ENCODE measurements around the gene OOSP1.
"Not testable (repeated sequence)": the region's sequence is repeated elsewhere in the genome, so short reads cannot be mapped to it uniquely, and the experiment has no call there.

The OOSP1 gene, protein sequence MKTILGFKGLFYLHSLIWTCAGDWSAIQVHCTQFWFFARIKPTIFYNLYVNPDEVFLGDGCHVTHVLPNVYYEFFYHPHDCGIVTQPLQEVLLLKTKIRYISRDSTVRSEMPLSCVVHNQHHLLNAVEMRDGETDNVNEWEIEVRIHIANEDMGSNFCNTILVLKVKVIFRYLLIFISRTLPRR

DNA sequence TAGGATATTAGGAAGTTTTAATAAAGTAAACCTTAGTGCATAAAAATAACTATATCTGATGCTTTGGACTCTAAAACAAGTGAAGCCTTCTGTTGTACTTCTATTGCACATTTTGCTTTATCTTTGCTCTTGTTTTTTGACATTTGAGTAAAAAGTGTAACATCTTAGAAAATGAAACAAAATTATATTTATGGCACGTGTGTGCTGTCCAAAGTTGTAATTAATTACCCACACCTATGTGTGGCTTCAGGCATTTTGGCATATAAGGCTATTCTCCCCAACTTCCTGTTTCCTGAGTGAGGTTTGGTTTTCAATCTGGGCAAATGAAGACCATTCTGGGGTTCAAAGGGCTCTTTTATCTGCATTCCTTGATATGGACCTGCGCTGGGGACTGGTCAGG is at the start of gene OOSP1:
Gene OOSP1 (plus strand): TSS at position 301 of the 400 bp plus-strand sequence. CDS start 23 bp downstream, at position 324.
- DNase-seq = no peak

DNA sequence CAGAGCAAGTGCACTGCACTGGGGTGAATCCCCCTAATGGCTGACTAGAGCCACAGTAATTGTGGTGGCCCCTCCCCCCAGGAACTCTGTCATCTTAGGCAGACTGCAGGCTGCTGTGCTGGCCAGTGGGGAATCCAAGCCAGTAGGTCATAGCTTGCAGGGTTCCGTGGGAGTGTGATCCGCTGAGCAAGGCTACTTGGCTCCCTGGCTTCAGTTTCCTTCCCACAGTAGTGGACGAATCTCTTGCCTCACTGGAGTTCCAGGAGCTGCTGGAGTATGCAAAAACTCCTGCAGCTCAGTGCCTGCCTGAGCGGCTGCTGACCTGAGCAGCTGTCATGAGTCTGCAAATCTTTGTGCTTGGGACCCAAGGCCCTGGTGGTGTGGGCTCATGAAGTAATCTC is 46.5 kb upstream of the OOSP1 start:
- DNase-seq = no peak

- DNase-seq = no peak
These were observed 43.6 kb upstream of the OOSP1 start for GRCh38 chr11:59894616-59895015.

DNA sequence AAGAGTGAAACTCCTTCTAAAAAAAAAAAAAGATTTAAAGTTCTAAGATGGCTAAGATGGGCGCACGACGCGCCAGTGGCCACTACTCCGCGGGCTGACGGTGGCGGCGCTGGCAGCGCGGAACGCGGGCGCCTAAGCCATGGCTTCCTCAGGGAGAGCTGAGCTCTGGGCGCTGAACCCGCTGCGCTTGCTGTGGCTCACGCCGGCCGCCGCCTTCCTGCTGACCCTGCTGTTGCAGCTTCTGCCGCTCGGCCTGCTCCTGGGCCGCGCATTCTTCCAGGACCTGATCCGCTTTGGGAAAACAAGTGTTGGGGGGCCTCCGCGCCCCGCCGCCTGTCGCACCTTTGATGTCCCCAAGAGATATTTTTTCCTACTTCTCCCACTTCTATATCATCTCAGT is 40.2 kb upstream of the OOSP1 start:
- DNase-seq = no peak

DNA sequence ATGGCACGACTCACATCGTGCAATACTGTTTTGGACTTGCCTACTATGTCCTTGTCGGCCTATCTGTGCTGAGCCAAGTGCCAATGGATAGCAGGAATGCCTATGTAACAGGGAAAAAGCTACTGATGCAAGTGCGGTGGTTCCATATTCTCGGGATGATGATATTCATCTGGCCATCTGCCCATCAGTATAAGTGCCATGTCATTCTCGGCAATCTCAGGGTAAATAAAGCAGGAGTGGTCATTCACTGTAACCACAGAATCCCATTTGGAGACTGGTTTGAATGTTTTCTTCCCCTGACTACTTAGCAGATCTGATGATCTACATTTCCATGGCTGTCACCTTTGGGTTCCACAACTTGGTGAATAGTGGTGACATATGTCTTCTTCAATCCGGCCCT is 39.6 kb upstream of the OOSP1 start:
- DNase-seq = no peak

DNA sequence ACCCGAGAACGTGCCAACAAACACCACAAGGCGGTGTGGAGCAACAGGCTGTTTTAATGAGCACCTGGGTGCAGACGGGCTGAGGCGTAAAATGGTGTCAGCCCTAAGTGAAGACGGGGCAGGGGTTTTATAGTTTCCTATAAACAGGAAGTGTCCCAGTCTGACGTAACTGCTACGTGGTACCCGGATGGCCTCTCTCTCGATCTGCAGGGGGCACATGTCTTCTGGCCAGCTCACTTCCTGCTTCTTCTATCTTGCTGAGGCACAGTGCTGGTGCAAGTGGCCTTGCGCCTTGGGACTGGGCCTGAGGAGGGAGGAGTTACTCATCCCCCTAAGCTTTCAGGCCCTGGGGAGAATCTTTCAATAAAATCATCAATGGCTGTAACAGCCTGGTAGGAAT is 38.7 kb upstream of the OOSP1 start:
- no peak for DNase-seq

GRCh38 chr11:59900366-59901126 is 37.7 kb upstream of the OOSP1 start:
- no peak for DNase-seq

GRCh38 chr11:59901306-59901705 is 36.9 kb upstream of the OOSP1 start:
- no peak for DNase-seq

DNA sequence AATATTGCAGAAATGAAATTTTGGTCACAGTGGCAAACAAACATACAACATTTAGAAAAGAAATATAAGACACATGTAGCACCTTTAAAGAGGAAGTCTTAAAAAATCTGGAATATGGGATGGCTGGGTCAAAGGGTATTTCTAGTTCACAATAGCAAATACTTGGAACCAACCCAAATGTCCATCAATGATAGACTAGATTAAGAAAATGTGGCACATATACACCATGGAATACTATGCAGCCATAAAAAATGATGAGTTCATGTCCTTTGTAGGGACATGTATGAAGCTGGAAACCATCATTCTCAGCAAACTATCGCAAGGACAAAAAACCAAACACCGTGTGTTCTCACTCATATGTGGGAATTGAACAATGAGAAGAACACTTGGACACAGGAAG is 34.7 kb upstream of the OOSP1 start:
- not testable (repeated sequence) for DNase-seq

DNA sequence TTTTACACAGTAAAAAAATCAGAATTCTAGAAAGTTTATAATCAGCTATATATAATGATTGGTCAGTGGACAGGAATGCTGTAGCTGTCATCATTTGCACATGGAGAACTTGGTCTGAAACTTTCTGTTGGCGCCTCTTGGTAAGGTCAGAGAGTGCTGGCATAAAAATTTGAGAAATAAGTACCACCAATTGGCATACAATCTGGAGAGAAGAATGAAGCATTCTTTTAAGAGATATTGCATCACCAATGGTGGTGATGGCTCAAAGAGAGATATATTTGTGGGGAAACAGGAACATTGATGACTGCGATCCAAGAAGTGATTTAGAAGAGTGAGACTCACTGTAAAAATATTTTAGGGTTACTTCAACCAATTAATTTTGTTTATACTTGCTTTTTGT is 19.8 kb upstream of the OOSP1 start:
- no peak for DNase-seq

DNA sequence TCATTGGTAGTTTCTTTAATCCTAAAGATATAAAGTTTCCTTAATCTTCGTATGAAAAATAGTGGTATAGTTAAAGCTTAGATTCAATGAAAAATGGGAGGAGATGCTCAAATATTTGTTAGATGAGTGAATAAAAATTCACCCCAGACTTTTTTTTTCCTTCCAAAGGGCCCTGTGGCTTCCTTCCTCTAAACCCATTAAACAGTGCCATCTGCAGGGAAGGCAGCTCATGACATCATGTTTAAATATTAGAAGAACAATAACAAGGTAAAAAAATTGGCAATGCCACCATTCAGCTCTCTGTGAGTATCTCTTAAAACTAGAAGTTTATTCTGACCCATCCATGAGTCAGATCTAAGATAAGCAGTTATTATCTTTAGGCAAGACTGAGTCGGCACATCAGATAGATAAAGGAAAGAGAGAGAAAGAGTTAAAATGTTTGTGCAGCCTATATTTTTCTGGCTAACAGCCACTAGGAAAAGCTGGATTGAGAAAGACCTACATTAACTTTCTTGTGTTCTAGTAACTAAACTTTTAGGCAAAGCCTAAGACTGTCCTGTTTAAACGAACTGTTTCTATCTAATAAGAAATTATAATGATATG is 19.1 kb upstream of the OOSP1 start:
- DNase-seq = peak; percentile 48

GRCh38 chr11:59923813-59924212 is 14.4 kb upstream of the OOSP1 start:
- no peak for DNase-seq

- no peak for DNase-seq
These were observed 6.5 kb upstream of the OOSP1 start for GRCh38 chr11:59931688-59932087.

- no peak for DNase-seq
These were observed 486 bp downstream of the OOSP1 start for GRCh38 chr11:59938718-59939117.

DNA sequence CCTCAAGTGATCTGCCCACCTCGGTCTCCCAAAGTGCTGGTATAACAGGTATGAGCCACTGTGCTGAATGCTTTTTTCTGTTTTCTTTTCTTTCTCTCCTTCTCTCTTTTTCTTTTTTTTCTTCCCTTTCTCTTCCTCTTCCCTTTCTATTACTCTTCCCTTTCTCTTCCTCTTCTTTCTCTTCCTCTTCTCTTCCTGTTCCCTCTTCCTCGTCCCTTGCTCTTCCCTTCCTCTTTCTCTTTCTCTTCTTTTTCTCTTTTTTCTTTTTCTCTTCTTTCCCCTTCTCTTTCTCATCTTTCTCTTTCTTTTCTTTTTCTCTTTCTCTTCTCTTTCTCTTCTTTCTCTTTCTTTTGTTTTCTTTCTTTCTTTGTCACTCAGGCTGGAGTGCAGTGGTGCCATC is 1.2 kb downstream of the OOSP1 start:
- DNase-seq = no peak

DNA sequence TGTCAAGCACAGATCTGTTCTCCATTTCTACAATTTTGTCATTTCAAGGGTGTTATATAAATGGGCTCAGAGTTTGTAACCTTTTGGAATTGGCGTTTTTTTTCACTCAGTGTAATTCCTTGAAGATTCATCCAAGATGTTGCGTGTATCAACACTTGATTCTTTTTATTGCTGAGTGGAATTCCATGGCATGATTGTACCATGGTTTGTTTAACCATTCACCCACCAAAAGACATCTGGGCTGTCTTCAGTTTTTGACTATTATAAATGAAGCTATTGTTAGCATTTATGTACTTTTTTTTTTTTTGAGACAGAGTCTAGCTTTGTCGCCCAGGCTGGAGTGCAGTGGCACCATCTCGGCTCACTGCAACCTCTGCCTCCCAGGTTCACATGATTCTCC is 2.9 kb downstream of the OOSP1 start:
- DNase-seq = no peak

GRCh38 chr11:59943997-59944714 is 5.9 kb downstream of the OOSP1 start:
- no peak for DNase-seq

DNA sequence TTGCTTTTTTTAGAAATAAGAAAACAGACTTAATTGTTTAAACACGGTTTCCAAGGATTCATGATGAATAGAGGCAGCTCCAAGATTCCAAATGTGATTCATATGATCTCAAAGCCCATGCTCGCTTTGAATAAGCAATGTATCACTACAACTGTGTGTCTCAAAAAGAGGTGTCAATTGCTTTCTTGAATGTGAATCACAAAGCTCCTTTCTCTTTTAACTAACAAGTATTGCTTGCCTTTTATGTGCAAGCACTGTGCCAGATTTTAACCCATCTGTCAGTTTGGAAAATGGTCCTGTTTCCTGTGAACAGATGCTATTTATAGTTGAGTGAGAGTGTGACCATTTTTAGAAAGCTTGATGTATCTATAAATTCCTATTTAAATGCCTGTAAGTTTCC is 6.5 kb downstream of the OOSP1 start:
- DNase-seq = no peak

- DNase-seq = no peak
These were observed 15.4 kb downstream of the OOSP1 start for GRCh38 chr11:59953463-59954218.

DNA sequence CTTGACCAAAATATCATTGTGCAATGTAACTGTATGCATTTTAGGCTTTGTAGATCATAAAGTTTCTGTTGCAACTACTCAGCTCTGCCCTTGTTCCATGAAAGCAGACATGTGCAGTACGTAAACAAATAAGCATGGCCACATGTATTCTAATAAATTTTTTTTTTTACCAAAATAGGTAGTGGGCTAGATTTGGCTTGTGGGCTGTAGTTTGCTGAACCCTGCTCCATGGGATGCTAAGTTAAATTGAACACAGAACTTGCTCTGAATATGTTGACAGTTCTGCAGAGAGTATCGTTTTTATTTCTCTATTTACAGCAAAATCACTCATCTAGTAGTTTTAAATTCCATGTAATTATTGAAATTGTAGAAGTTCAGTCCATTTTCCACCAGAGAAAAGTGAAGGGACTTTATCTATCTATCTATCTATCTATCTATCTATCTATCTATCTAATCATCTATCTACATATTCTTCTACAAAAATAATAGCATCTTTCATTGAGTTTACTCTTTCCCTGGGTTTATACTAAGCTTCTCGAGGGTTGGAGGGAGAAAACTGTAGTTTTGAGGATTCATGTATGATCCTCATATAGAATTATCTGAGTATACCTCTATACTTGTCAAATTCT is 16.1 kb downstream of the OOSP1 start:
- no peak for DNase-seq

- no peak for DNase-seq
These were observed 18.9 kb downstream of the OOSP1 start for GRCh38 chr11:59957094-59957493.

Measured in NCI-H774 (cell line).